OCI-LY3 (cell line): ENCODE results near the gene MT1M.

Experiments used
- H2AFZ ChIP-seq: fragments of 200-600, 300-600 bp; shearing (Covaris generic); 2 replicates; pipeline ENCODE4 v1.6.0; 2014; ENCODE audit warnings: antibody characterized with exemption, low read depth, low read length
- H3K27ac ChIP-seq: fragments of 200-600, 300-600 bp; sonication (generic); 2 replicates; pipeline ENCODE4 v1.5.1; 2014; ENCODE audit warnings: mild to moderate bottlenecking, low read length, moderate library complexity, mixed read lengths
- H3K27me3 ChIP-seq: fragments of 200-600, 300-600 bp; sonication (generic); 2 replicates; pipeline ENCODE4 v1.6.1; 2014; ENCODE audit warnings: low read depth, low read length, mixed read lengths
- H3K36me3 ChIP-seq: fragments of 200-600, 300-600 bp; sonication (generic); replicated peaks from 2 replicates; pipeline ENCODE3; 2014; ENCODE audit warnings: low read depth, low read length, mixed read lengths
- H3K4me1 ChIP-seq: fragments of 300-600, 200-600 bp; sonication (generic); 2 replicates; pipeline ENCODE4 v1.6.1; 2014; ENCODE audit warnings: low read length, mixed read lengths
- H3K4me2 ChIP-seq: fragments of 200-600, 300-600 bp; sonication (generic); 2 replicates; pipeline ENCODE4 v1.6.1; 2014; ENCODE audit warnings: low read length, mixed read lengths
- H3K4me3 ChIP-seq: fragments of 300-600, 200-600 bp; sonication (generic); 2 replicates; pipeline ENCODE4 v1.5.1; 2014; ENCODE audit warnings: antibody characterized with exemption, mild to moderate bottlenecking, low read length, moderate library complexity
- H3K79me2 ChIP-seq: fragments of 300-600, 200-600 bp; shearing (Covaris generic); 2 replicates; pipeline ENCODE4 v1.6.1; 2014; ENCODE audit warnings: mild to moderate bottlenecking, low read length, mixed read lengths
- H3K9ac ChIP-seq: fragments of 300-600, 200-600 bp; shearing (Covaris generic); 2 replicates; pipeline ENCODE4 v1.6.0; 2014; ENCODE audit warnings: mild to moderate bottlenecking, low read length, moderate library complexity
- H3K9me3 ChIP-seq: fragments of 200-600, 300-600 bp; shearing (Covaris generic); 2 replicates; pipeline ENCODE4 v1.6.1; 2014; ENCODE audit warnings: low read length, mixed read lengths; ENCODE audit not compliant: insufficient read depth
- H4K20me1 ChIP-seq: fragments of 200-600, 300-600 bp; sonication (generic); 2 replicates; pipeline ENCODE4 v1.6.1; 2016; ENCODE audit warnings: low read length, mixed read lengths; ENCODE audit not compliant: insufficient read depth
- EZH2phosphoT487 ChIP-seq: fragments of 200-600 bp; shearing (Covaris generic); IDR thresholded peaks from 2 replicates; pipeline ENCODE4 v1.6.1; 2018; ENCODE audit warnings: antibody characterized with exemption, mixed run types, low read depth
- TF ChIP-seq, protein P1 (sequence below): fragments of 200-600, 300-600 bp; sonication (generic); IDR thresholded peaks from 2 replicates; pipeline ENCODE4 v1.5.1; 2014; ENCODE audit warnings: antibody characterized with exemption, low read length, low read depth

The MT1M gene

DNA sequence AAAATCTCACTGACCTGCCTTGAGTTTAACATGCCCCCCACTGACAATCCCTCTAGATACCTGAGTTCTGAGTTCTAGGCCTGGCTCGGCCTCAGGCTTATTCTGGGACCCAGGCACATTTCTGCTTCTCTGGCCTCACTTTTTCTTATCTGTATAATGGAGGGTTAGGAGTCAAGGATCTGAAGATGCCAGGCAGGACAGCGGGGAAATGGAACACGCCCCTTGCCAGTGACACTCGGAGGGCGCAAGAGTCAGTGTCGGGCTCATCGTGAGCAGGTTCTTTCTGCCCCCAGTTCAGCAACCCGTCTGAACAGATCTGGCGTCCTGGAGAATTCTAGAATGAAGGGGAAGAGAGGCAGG, 43.7 kb upstream of the MT1M start:
- Histone ChIP-seq H3K9me3 (no peaks in the 10 kb centered on the region), H3K27me3 (peaks cover 4% of the 10 kb centered on the region; the same call in 1 of the 2 replicates), H2AFZ (no peak overlapping the region), H4K20me1 (no peaks in the 10 kb centered on the region), H3K4me1 (peaks cover 5% of the 10 kb centered on the region; the same call in 1 of the 2 replicates), H3K79me2 (no peaks in the 10 kb centered on the region), H3K4me2 (no peak overlapping the region), H3K4me3 (no peak overlapping the region), H3K36me3 (no peaks in the 10 kb centered on the region), H3K9ac (no peak overlapping the region), H3K27ac (no peak overlapping the region)
- TF ChIP-seq, protein P1, sequence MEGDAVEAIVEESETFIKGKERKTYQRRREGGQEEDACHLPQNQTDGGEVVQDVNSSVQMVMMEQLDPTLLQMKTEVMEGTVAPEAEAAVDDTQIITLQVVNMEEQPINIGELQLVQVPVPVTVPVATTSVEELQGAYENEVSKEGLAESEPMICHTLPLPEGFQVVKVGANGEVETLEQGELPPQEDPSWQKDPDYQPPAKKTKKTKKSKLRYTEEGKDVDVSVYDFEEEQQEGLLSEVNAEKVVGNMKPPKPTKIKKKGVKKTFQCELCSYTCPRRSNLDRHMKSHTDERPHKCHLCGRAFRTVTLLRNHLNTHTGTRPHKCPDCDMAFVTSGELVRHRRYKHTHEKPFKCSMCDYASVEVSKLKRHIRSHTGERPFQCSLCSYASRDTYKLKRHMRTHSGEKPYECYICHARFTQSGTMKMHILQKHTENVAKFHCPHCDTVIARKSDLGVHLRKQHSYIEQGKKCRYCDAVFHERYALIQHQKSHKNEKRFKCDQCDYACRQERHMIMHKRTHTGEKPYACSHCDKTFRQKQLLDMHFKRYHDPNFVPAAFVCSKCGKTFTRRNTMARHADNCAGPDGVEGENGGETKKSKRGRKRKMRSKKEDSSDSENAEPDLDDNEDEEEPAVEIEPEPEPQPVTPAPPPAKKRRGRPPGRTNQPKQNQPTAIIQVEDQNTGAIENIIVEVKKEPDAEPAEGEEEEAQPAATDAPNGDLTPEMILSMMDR, result no peak
- TF ChIP-seq EZH2phosphoT487, result no peak

GRCh38 chr16:56589141-56590039, 43.1 kb upstream of the MT1M start, which contains the start of gene MT3:
MT3 (plus strand) TSS chr16:56589528; CDS start chr16:56589591, 63 bp downstream.
- H3K4me3 ChIP-seq, result no peak within 1 kb of the TSS
- H4K20me1 ChIP-seq, result no peaks in the 10 kb centered on the region
- H3K9me3 ChIP-seq, result no peaks in the 10 kb centered on the region
- H3K79me2 ChIP-seq, result no peaks in the 10 kb centered on the region
- H3K4me2 ChIP-seq, result no peak within 1 kb of the TSS
- H3K27me3 ChIP-seq, result peaks cover 4% of the 10 kb centered on the region; the same call in 1 of the 2 replicates
- no peaks in the 10 kb centered on the region for H3K36me3 ChIP-seq
- H3K9ac ChIP-seq, result no peak within 1 kb of the TSS
- TF ChIP-seq, protein P1, result no peak
- no peak for TF ChIP-seq EZH2phosphoT487
- H3K27ac ChIP-seq, result no peak within 1 kb of the TSS
- no peak within 1 kb of the TSS for H2AFZ ChIP-seq
- H3K4me1 ChIP-seq, result peaks cover 5% of the 10 kb centered on the region; the same call in 1 of the 2 replicates

DNA sequence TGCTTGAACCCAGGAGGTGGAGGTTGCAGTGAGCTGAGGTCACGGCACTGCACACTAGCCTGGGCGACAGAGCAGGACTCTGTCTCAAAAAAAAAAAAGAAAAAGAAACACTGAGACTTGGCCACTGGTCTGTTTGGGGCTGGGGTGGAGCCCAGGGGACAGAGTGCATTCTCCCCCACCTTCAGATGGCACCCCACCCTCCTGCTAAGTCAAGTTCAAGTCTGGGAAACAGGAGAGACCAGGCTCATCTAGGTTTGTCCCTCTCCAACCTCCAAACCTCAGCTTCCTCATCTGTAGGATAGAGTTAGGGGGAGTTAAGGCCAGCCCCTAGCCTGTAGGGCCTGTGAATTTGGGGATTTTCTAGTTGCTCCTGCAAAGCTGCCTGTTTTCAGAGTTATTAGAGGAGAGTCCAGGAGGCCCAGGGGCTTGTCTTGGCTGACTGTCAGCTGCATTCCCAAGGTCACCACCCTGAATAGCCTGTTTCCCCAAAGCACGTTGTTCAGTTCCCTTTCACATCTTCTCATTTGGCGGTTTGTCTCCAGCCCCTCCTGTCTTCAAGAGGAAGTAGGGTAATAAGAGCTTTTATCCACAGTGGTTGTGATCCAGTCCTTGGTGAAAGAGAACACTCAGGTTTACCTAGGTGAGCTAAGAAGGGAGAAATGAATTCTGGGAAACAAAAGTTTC, 40.9 kb upstream of the MT1M start:
- Histone ChIP-seq H2AFZ (no peak overlapping the region), H3K27me3 (no peaks in the 10 kb centered on the region; the same call in 1 of the 2 replicates), H3K79me2 (no peaks in the 10 kb centered on the region), H3K4me3 (no peak overlapping the region), H3K9ac (no peak overlapping the region), H3K4me2 (no peak overlapping the region), H4K20me1 (no peaks in the 10 kb centered on the region), H3K27ac (no peak overlapping the region), H3K36me3 (no peaks in the 10 kb centered on the region), H3K4me1 (peaks cover 5% of the 10 kb centered on the region; the same call in 1 of the 2 replicates), H3K9me3 (no peaks in the 10 kb centered on the region)
- TF ChIP-seq EZH2phosphoT487, result no peak
- TF ChIP-seq, protein P1, result no peak
